Measurements from ENCODE around the gene SLU7. TPM values are rescaled to one million over a fixed set of nuclear protein-coding genes. Genes with fewer than 3 reads are reported as not detected.

Gene SLU7
- total RNA-seq, 1 donor from 2014 or later = 50.5 TPM

DNA sequence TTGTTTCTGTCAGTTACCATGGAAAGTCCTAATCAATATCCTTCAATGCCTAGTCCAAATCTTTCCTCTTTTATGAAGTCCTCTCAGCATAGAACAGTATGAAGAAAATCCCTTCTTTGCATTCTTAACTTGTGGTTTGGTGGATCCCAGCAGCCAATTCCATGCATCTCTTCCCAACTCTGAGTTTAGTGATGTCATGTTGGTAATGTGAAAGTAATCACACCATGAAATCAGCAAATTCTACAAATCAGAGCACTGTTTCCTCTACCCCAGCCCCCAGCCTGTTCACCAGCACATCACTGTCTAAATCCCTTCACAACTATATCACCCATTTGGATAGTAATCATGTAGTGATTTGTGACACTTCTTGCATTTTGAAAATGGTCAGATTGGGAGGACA is 43.7 kb downstream of the SLU7 start:
- intact Hi-C loops (cut with DNase I) = no loop called here
- DNase-seq (ENCODE audit: low spot score) = no peak

DNA sequence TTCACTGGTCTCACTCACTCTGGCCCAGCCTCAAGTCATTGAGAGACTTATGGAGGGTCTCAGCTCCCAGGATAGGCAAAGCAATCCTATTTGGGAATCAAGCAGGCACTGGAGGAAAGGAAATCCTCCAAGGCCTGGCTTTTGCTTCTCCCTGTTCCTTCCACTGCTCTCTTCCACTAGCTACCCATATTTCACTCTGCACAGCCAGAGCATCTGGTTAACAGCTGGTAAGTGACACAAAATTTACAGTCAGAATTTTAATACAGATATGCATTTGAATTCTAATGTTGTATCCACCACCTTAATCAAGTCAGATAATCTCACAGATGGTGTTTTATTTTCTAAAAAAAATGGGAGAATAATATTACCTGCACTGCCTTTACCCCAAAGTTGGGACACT is 47.6 kb downstream of the SLU7 start:
- intact Hi-C loops (cut with DNase I) = no loop called here
- no peak for DNase-seq (ENCODE audit: low spot score)

DNA sequence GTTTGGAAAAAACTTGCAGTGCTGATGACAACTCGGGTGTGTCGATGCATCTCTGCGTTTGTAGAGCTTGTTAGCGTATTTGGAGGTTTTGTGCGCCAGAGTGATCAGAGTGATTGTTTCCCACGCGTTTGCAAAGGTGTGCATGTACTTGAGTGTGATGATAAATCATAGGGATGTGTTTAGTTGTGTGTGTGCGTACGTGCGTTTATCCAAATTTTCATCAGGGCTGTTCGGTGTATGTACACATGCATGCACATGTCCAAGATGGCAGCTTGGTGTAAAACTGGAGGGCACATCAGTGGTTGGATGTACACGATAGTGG is 48.2 kb downstream of the SLU7 start:
- DNase-seq (ENCODE audit: low spot score) = no peak
- intact Hi-C loops (cut with DNase I) = no loop called here

DNA sequence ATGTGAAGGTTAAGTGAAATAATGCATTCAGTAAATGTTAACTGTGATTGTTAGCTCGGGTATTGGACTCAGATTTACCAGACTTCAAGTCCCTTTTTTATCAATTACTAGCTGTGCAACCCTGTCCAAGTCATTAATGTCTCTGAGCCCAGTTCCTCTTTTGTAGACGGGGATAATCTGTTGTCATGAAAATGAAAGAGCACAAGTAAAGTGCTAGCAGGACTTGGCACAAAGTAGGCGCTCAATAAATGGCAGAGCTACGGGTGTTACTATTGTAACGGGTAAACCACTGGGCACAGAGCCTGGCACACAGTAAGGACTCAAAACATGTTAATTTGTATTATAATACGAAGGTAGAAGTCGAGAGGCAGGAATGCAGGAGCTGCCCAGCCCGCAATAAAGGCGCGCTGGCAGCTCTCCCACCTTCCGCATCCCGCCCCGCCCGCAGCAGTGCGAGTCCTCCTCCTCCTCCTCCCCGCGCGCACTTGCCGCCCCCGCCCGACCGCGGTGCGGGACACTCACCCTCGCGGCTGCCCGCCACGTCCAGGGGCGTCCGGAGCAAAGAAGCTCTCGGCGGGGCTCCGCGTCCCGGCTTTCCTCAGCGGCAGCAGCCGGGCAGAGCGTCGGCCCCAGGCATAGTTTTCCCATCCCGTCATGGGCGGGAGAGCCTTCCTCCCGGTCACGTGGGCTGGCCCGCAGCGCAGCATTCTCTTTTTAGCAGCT is 48.7 kb downstream of the SLU7 start, which contains the start of gene C1QTNF2:
Gene C1QTNF2, minus strand, starts transcription at position 637 of the 723 bp plus-strand sequence. CDS start 15,615 bp downstream, outside the sequence.
- intact Hi-C loops (cut with DNase I) = no loop called here
- no peak for DNase-seq (ENCODE audit: low spot score)

DNA sequence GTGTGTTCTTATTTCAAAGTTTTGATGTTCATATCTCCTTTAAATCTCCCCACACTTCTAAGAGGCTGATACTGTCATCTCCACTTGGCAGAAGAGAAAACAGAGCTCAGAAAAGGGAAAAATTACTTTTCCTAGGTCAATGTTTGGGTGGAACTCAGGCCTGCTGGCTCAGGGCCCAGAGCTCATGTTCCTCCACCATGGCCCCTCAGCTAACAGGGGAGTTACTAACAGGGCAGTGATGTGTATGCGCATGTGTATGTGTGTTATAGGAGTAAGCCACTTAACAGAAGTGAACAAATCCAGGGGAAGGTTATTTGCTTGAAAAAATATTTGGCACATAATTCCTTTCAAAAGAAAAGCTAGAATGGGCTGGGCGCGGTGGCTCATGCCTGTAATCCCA is 51.0 kb downstream of the SLU7 start:
- intact Hi-C loops (cut with DNase I) = no loop called here
- no peak for DNase-seq (ENCODE audit: low spot score)

DNA sequence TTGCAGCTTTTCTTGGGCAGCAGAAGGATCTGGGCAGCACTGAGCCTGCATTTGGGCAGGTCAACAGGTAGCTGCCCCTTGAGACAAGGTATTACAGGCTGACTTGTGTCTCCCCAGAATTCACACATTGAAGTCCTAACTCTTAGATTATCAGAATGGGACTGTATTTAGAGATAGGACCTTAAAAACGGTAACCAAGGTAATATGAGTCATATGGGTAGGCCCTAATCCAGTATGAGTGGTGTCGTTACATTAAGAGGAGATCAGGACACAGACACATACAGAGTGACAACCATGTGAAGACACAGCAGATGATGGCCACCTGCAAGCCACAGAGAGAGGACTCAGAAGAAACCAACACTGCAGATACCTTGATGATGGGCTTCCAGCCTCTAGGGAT is 51.6 kb downstream of the SLU7 start:
- no peak for DNase-seq (ENCODE audit: low spot score)
- intact Hi-C loops (cut with DNase I) = no loop called here

DNA sequence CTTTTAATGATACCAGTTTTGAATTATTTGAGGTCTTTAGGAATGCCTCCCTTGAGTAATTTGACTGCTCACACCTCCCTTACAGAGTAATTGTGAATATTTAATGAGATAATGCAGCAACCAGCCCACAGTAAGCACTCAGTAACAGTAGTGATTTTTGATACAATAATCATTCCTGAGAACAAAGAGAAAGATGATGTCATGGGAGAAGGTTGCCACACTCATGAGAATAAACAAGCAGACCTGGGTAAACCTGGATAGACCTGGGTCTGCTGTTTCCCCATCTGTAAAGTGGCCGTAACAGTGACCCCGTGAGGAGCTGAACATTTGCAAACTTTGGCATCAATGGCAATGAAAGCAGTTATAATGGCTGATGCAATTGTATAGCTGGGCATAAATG is 52.7 kb downstream of the SLU7 start:
- no peak for DNase-seq (ENCODE audit: low spot score)
- intact Hi-C loops (cut with DNase I) = no loop called here

DNA sequence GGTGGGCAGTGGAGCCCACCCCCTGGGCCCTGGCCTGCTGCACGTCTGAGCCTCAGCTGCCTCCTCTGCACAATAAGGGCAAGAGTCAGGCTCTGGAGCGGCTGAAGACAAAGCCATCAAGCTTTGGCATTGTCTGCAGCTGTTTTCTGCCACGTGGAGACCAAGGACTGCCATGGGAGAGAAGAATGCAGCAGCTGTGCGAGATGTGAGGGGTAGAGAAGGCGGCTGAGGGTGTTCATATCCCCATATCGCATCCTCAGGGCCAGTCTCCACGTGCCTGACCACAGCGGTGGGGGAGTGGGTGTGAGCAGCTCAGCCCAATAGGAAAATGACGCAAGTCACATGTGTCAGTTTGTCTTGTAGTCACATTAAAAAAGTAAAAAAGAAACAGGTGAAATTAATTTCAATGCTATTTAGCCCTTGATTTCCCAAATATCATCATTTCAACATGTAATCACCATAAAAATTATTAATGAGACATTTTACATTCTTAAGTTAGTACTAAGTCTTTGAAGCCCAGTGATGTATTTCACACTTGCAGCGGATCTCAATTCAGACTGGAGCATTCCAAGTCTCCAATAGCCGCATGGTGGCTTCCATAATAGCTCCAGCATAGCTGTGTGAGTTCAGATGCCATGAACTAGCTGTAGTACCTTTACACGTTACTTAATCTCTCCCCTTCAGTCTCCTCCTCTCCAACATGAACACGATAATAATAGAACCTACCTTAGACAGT is 55.1 kb downstream of the SLU7 start:
- intact Hi-C loops (cut with DNase I) = no loop called here
- DNase-seq (ENCODE audit: low spot score) = no peak

DNA sequence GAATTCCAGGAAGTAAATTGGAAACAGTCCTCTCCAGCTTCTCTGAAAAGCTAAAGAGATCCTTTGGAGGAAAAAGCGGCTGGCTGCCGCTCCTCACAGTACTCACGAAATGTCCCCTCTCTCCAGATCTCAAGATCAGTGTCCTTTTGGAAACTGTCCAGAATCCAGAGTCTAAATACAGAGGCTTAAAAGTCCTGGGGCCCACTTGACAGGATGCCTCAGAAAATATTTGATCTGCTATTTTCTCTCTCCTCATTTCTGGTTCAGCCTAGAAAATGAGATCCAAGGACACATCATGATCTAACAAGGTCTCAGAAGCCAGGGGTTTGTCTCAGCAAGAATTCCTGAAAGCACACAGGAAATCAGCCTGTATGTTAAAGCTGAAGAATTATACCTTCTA is 55.7 kb downstream of the SLU7 start:
- intact Hi-C loops (cut with DNase I) = no loop called here
- DNase-seq (ENCODE audit: low spot score) = no peak

DNA sequence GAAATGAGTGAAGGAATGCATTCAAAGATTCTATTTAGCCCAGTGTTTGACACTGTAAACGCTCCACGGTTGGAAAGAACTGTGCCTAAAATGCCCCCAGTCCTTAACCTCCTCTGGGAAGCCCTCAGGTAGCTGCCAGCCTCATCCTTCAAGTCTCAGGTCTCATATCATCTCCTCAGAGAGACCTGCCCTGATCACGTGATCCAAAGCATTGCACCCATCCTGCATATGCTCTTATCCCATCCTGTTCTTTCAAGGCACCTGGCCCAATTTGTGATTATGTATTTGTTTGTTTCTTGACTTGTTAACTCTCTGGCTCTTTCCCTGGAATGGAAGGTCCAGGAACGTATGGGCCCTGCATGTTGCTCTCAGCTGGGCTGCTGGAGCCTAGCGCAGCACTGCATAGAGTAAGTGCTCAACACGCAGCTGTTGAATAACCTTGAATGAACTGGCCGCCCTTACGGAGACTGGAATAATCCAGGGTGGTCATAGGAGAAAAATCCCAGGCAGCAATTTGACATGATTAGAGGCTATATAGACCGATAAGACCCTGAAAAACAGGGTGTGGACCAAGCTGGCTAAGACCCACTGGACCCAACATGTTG is 57.2 kb downstream of the SLU7 start:
- no peak for DNase-seq (ENCODE audit: low spot score)
- intact Hi-C loops (cut with DNase I) = no loop called here

DNA sequence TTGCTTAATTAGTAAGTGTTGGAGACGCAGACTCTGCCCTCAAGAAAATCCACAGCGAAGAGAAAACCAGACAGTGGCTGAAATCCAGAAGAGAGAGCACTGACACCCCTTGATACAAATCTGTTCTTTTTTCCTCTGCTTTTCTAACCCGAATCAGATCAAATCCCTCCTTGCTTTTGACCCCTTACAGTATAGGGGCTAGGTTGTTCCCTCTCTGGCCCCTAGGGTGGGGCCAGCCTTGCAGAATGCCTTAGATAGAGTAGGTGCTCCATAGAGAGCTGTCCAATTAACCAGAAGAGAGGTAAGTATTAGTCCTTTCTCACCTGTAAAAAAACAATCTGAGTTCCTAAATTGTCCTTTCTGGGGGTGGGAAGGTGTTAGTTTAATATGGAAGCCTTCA is 58.6 kb downstream of the SLU7 start:
- no peak for DNase-seq (ENCODE audit: low spot score)
- intact Hi-C loops (cut with DNase I) = no loop called here

DNA sequence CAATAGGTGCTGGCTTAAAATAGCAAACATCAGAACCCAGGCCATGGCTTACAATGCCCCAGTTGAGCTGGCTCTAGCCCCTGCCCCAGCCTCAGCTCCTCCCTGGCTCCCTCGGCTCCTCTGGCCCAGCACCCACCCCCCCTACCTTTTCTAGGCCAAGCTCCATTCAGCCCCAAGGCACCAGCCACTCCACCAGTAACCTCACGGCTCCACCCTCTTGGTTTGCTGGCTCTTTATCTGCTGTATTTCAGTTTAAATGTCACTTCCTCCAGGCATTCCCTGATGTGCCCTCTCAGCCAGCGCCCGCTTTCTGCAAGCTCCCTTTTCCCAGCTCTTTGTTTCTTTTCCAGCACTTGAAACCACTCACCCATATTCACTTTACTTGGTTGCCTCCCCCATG is 59.1 kb downstream of the SLU7 start:
- no peak for DNase-seq (ENCODE audit: low spot score)
- intact Hi-C loops (cut with DNase I) = no loop called here

DNA sequence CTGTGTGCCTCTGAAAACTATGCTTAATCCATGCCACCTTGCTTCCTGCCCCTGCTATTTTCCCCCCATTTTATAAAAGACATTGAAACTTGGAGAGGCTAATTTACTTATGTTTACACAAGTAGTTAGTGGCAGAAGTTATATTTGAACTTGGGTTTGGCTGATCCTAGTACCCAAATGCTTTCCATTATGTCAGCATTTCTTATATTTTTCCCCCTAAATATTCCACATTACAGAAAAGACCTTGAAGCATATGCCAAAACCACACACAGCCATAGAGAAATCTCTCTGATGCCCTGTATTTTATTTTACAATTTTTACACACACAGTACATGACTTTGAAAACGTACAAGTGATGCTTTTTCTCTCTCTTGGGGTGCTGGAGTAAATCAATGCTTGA is 59.6 kb downstream of the SLU7 start:
- intact Hi-C loops (cut with DNase I) = no loop called here
- DNase-seq (ENCODE audit: low spot score) = no peak

DNA sequence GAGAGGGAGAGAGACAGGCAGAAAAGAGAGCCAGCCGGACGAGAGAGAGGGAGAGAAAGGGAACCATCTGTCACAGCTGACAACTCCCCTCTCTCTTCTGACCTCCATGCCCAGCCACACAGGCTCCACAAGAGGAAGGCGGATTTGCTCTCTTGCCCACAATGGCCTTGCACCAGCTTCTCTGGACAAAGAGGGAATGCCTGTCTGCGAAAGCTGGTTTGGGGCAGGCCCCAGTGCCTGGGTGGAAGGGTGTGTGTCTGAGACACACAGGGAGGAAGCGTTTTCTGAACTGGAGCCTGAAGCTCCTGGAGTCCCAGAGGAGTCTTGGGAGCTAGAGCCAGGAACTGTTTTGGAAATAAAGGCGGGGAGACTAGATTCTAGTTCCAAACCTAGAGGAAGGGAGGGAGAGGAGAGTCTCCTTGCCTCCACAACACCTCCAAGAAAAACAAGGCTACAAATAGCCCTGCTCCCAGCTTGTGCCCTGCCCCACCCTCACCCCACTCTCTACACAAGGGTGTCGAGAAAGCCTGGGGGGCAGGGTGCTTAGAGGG is 60.9 kb downstream of the SLU7 start:
- no peak for DNase-seq (ENCODE audit: low spot score)
- intact Hi-C loops (cut with DNase I) = no loop called here

DNA sequence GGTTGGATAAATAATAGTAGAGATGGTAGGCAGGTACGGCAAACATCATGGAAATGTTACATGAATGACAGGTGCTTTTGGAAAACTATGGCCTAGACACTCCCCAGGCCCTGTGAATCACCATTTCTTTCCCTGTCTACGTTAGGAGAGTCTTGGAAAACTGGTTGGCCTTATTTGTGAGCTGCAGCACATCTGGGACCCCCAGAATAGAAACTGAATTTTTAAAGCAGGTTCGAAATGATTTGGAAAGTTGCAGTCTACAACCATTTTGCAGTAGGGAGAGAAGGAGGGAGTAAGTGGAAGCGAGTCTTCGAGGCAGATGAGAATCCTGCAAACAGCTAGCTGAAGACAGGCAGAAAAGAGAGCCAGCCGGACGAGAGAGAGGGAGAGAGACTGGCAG is 61.5 kb downstream of the SLU7 start:
- no peak for DNase-seq (ENCODE audit: low spot score)
- intact Hi-C loops (cut with DNase I) = no loop called here

DNA sequence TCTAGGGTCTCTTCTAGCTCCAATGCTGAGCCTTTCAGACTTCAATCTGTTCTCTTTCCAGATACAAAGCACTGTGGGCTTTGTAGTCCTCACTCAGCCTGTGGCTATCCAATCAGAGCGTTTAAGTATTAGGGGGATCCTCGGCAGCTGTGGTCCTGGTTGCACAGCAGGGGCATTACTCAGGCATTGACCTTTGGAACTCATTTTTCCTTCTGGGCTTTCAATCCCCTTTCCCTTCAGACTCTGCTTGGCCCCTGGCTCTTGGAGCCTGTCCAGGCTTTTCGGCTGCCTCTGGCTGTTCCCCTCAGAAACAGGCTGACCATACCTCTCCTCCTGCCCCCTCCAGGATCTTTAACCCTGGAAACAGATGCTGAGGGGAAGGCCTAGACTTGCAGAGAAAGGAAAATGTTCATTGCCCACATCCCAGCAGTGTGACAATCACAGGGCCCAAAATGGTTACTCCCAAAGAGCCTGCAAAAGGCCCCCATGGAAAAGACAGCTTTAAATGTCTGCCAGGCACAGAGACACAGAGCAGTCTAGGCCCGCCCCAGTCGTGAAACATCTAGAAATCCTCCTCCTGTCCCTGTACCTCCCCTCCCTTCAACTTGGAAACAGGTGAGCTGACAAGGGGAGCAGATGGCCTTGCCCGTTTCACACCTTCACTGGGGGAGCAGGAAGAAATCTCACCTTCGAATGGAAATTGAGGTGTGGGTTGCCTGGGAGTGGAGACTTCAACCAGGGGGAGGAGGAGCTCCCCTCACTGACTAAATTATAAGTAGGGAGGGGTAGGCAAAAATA is 62.1 kb downstream of the SLU7 start:
- intact Hi-C loops (cut with DNase I) = no loop called here
- DNase-seq (ENCODE audit: low spot score) = no peak

DNA sequence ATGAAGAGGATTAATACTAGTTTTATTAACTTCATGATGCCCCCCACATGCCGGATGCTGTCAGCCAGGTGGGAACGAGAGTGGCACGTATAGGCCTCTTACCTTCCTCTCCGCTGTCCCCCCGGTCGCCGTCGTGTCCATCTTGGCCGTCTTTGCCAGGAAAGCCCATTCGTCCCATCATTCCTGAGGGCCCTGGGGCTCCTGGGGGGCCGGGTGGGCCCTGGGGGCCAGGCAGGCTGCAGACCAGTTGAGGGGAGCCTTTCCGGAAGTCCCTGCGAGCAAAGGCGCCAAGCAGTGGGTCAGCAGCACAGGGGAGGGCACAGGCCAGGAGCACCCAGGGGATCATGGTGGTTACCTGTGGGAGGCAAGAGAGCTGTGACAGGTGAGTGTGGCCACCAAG is 64.2 kb downstream of the SLU7 start:
- intact Hi-C loops (cut with DNase I) = no loop called here
- DNase-seq (ENCODE audit: low spot score) = no peak

DNA sequence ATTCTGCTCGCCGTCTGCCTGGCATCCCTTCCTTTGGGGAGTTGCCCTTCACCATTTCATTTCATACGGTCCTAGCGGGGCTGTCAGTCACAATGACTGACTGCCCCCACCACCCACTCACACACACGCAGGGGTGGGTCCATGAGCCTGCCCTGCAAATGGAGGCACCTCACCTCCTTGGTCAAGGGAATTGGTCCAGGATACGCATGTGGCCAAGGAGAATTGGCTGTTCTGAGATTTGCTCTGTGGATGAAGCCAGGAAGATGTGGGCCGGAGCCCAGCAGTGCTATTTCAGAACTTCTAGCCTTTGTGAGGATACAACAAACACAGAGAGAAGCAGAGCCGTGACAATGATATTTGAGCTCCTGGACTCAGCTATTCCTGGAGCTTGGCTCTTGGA is 65.5 kb downstream of the SLU7 start:
- no peak for DNase-seq (ENCODE audit: low spot score)
- intact Hi-C loops (cut with DNase I) = no loop called here

DNA sequence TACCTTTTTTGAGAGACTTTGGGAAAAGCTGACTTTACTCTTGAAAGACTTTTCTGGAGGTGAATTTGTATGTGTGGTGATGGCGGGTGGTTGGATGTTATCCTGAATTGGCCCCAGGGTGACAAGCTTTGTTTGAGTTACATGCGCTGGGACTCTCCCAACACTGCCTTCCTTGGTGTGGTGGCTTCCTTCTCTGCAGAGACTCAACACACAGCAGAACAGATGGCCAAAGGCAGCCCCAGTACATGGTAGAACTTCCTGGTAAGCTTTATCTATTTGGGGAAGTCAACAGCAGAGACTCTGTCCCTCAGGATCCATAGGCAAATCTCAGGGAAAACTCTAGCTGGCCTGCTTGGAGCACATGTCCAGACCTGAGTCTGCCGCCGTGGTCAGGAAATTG is 66.6 kb downstream of the SLU7 start:
- intact Hi-C loops (cut with DNase I) = no loop called here

More for the DNA sequence above, 66.6 kb downstream of the SLU7 start:
- DNase-seq (ENCODE audit: low spot score) = no peak
